Activated T-cell treated with anti-CD3 and anti-CD28 coated beads, Interleukin-2, amount 50 U/mL, for 48 hours (primary cell): ENCODE measurements around the gene SHLD3.
"Not testable (repeated sequence)": the region's sequence is repeated elsewhere in the genome, so short reads cannot be mapped to it uniquely, and the experiment has no call there.

Experiments
- DNase-seq, 2 experiments: peaks; one replicate each; pipeline ENCODE4 v3.0.0-alpha.2; 2020

Gene SHLD3

GRCh38 chr5:65624571-65625555, at the start of gene SHLD3, which contains the start of gene TRAPPC13:
SHLD3 (plus strand) TSS chr5:65625027; CDS start chr5:65629588, 4,561 bp downstream.
TRAPPC13 (plus strand) TSS chr5:65625027; CDS start chr5:65625061, 34 bp downstream.
- peak; percentile 78 to 81 for DNase-seq

- DNase-seq = no peak
These were observed 47.7 kb upstream of the SHLD3 start for GRCh38 chr5:65577141-65577540.

GRCh38 chr5:65588694-65589093, 36.1 kb upstream of the SHLD3 start:
- no peak for DNase-seq

- not testable (repeated sequence) for DNase-seq
These were observed 23.1 kb upstream of the SHLD3 start for GRCh38 chr5:65601761-65602160.

- DNase-seq = no peak
These were observed 13.3 kb upstream of the SHLD3 start for GRCh38 chr5:65611524-65611923.

GRCh38 chr5:65612298-65612907, 12.4 kb upstream of the SHLD3 start:
- DNase-seq = no peak

- no peak for DNase-seq
These were observed 4.8 kb upstream of the SHLD3 start for GRCh38 chr5:65620021-65620420.

GRCh38 chr5:65621961-65622360, 2.9 kb upstream of the SHLD3 start:
- DNase-seq = not testable (repeated sequence)

- DNase-seq = no peak
These were observed 1.3 kb upstream of the SHLD3 start for GRCh38 chr5:65623482-65623881.

- DNase-seq = peak; percentile 89 to 91
These were observed 729 bp upstream of the SHLD3 start, which contains the start of gene TRIM23 for GRCh38 chr5:65624025-65624570. TRIM23 (minus strand) TSS chr5:65624333; CDS start chr5:65624274, 59 bp downstream.

GRCh38 chr5:65625743-65626142, 916 bp downstream of the SHLD3 start:
- no peak for DNase-seq

GRCh38 chr5:65630981-65631380, 6.2 kb downstream of the SHLD3 start:
- DNase-seq = no peak

GRCh38 chr5:65640240-65640639, 15.4 kb downstream of the SHLD3 start:
- no peak for DNase-seq

- DNase-seq = no peak
These were observed 22.1 kb downstream of the SHLD3 start for GRCh38 chr5:65646938-65647337.

- DNase-seq = no peak
These were observed 23.1 kb downstream of the SHLD3 start for GRCh38 chr5:65647941-65648340.

- no peak for DNase-seq
These were observed 26.3 kb downstream of the SHLD3 start for GRCh38 chr5:65651144-65651543.

GRCh38 chr5:65654713-65655112, 29.9 kb downstream of the SHLD3 start:
- no peak for DNase-seq

GRCh38 chr5:65663804-65664521, 39.1 kb downstream of the SHLD3 start:
- DNase-seq = no peak

- no peak for DNase-seq
These were observed 43.9 kb downstream of the SHLD3 start for GRCh38 chr5:65668696-65669095.

- no peak for DNase-seq
These were observed 48.0 kb downstream of the SHLD3 start for GRCh38 chr5:65672796-65673195.

- no peak for DNase-seq
These were observed 49.9 kb downstream of the SHLD3 start for GRCh38 chr5:65674749-65675148.

- not testable (repeated sequence) for DNase-seq
These were observed 51.2 kb downstream of the SHLD3 start for GRCh38 chr5:65676056-65676455.
